ENCODE measurements around the gene CDH8.
"Not testable (repeated sequence)": the region's sequence is repeated elsewhere in the genome, so short reads cannot be mapped to it uniquely, and the experiment has no call there.

Gene CDH8

GRCh38 chr16:61834082-61834481 lies 202.2 kb downstream of the CDH8 start:
- no peak for DNase-seq

- DNase-seq, result no peak
Observed at GRCh38 chr16:61831351-61831917, 204.8 kb downstream of the CDH8 start.

- DNase-seq, result no peak
Observed at GRCh38 chr16:61829631-61830030, 206.6 kb downstream of the CDH8 start.

- DNase-seq, result no peak
Observed at GRCh38 chr16:61823326-61823725, 212.9 kb downstream of the CDH8 start.

GRCh38 chr16:61820820-61821219 lies 215.4 kb downstream of the CDH8 start:
- no peak for DNase-seq

- no peak for DNase-seq
Observed at GRCh38 chr16:61820398-61820797, 215.8 kb downstream of the CDH8 start.

GRCh38 chr16:61818850-61819249 lies 217.4 kb downstream of the CDH8 start:
- no peak for DNase-seq

GRCh38 chr16:61817583-61818278 lies 218.5 kb downstream of the CDH8 start:
- no peak for DNase-seq

GRCh38 chr16:61814726-61815347 lies 221.4 kb downstream of the CDH8 start:
- no peak for DNase-seq

GRCh38 chr16:61813339-61813738 lies 222.9 kb downstream of the CDH8 start:
- DNase-seq, result no peak

GRCh38 chr16:61812251-61812650 lies 224.0 kb downstream of the CDH8 start:
- DNase-seq, result no peak

- DNase-seq, result no peak
Observed at GRCh38 chr16:61807551-61807950, 228.7 kb downstream of the CDH8 start.

GRCh38 chr16:61801217-61801616 lies 235.0 kb downstream of the CDH8 start:
- DNase-seq, result not testable (repeated sequence)

GRCh38 chr16:61798741-61799140 lies 237.5 kb downstream of the CDH8 start:
- DNase-seq, result no peak

- no peak for DNase-seq
Observed at GRCh38 chr16:61797961-61798507, 238.2 kb downstream of the CDH8 start.

GRCh38 chr16:61797296-61797795 lies 238.9 kb downstream of the CDH8 start:
- no peak for DNase-seq

GRCh38 chr16:61792194-61792909 lies 243.9 kb downstream of the CDH8 start:
- DNase-seq, result no peak

- DNase-seq, result no peak
Observed at GRCh38 chr16:61791464-61791863, 244.8 kb downstream of the CDH8 start.

- not testable (repeated sequence) for DNase-seq
Observed at GRCh38 chr16:61781855-61782254, 254.4 kb downstream of the CDH8 start.

GRCh38 chr16:61780161-61780560 lies 256.1 kb downstream of the CDH8 start:
- DNase-seq, result no peak

GRCh38 chr16:61770301-61770700 lies 265.9 kb downstream of the CDH8 start:
- DNase-seq, result no peak

- DNase-seq, result no peak
Observed at GRCh38 chr16:61763991-61764390, 272.2 kb downstream of the CDH8 start.

- DNase-seq, result no peak
Observed at GRCh38 chr16:61763013-61763412, 273.2 kb downstream of the CDH8 start.
